Breast epithelium (tissue), 4 donors: ENCODE measurements around the gene KRT27. TPM values are rescaled to one million over a fixed set of nuclear protein-coding genes. Genes with fewer than 3 reads are reported as not detected.
A peak's percentile ranks its signal among the peaks of the same experiment; 100 is the strongest.

Source experiments
- DNase-seq, 2 donors: peaks; one replicate each; pipeline ENCODE4 v3.0.0-alpha.2; 2019; ENCODE audit warnings: low spot score in 2 of 2
- H3K27ac ChIP-seq, 2 donors: fragments of 200-600 bp; sonication (generic) in 1 of 2; one replicate each; pipeline ENCODE4 v1.5.1; 2016 to 2019; ENCODE audit warnings: mild to moderate bottlenecking in 1 of 2
- H3K27me3 ChIP-seq, 2 donors: fragments of 200-600 bp; sonication (generic) in 1 of 2; one replicate each; pipeline versions ENCODE4 v1.5.1 to v1.6.0; 2017 to 2019; ENCODE audit warnings: control low read depth in 1 of 2, mild to moderate bottlenecking in 1 of 2
- H3K36me3 ChIP-seq: fragments of 200-600 bp; one replicate; pipeline ENCODE4 v1.5.1; 2019
- H3K4me1 ChIP-seq, 2 donors: fragments of 200-600 bp; sonication (generic); one replicate each; pipeline ENCODE4 v1.5.1; 2016 to 2019; ENCODE audit warnings: control low read depth in 1 of 2
- H3K4me3 ChIP-seq, 3 donors: fragments of 200-600 bp; sonication (generic); 1 replicate in 2 of 3; 2 replicates in 1 of 3; pipeline ENCODE4 v1.5.1; 2016 to 2019; ENCODE audit warnings: mild to moderate bottlenecking in 3 of 3, moderate library complexity in 2 of 3
- H3K9me3 ChIP-seq, 2 donors: fragments of 200-600 bp; sonication (generic) in 1 of 2; one replicate each; pipeline ENCODE4 v1.5.1; 2016 to 2019; ENCODE audit warnings: control low read depth in 1 of 2
- CTCF ChIP-seq, 3 donors: fragments of 450-650 bp; IDR thresholded peaks; one replicate each; pipeline ENCODE4 v1.5.1; 2016 to 2017; ENCODE audit warnings: antibody characterized with exemption in 3 of 3, mild to moderate bottlenecking in 3 of 3, moderate library complexity in 3 of 3
- POLR2A ChIP-seq: fragments of 450-650 bp; IDR thresholded peaks from one replicate; pipeline ENCODE4 v1.6.1; 2016; ENCODE audit warnings: antibody characterized with exemption, mild to moderate bottlenecking, moderate library complexity
- POLR2AphosphoS5 ChIP-seq, 3 donors: sonication (generic); formaldehyde crosslinking; IDR thresholded peaks; one replicate each; pipeline ENCODE4 v1.6.1; 2017; ENCODE audit warnings: antibody characterized with exemption in 3 of 3
- intact Hi-C: fragments of 100-400 bp; cut with DNase I; formaldehyde crosslinking; loops from one replicate; pipeline ENCODE4 v1.15.1; 2023; ENCODE audit warnings: low total_unique reads
- total RNA-seq, 3 donors: library from RNA; depleted of rRNA; stranded (reverse); fragments of >200 nt; gene quantifications; one replicate each; pipeline ENCODE4 v1.1.0, GENCODE V29; 2016

The KRT27 gene
- total RNA-seq, 3 donors from 2014 or later = not detected

GRCh38 chr17:40791787-40792436, 9.6 kb upstream of the KRT27 start:
- no peaks in the 10 kb centered on the region for H3K36me3 ChIP-seq
- DNase-seq = no peak
- H3K27me3 ChIP-seq = no peaks in the 10 kb centered on the region
- TF ChIP-seq POLR2A (no peak), CTCF (IDR thresholded peaks at IDR 0.05) (peak; percentile 38 to 62 (median 62))
- no peak overlapping the region for H3K27ac ChIP-seq
- H3K4me1 ChIP-seq = no peaks in the 10 kb centered on the region
- no peak overlapping the region for H3K4me3 ChIP-seq
- intact Hi-C loops = no loop called here
- H3K9me3 ChIP-seq = no peaks in the 10 kb centered on the region

- Histone ChIP-seq H3K4me1 (no peaks in the 10 kb centered on the region), H3K27me3 (no peaks in the 10 kb centered on the region), H3K36me3 (no peaks in the 10 kb centered on the region), H3K9me3 (no peaks in the 10 kb centered on the region), H3K27ac (no peak overlapping the region), H3K4me3 (no peak overlapping the region)
- intact Hi-C loops = no loop called here
- DNase-seq = no peak
- no peak for TF ChIP-seq POLR2AphosphoS5 (IDR thresholded peaks at IDR 0.05)
- no peak for TF ChIP-seq CTCF (IDR thresholded peaks at IDR 0.05)
- TF ChIP-seq POLR2A = no peak
Observed at GRCh38 chr17:40791111-40791510, 8.8 kb upstream of the KRT27 start.

- no peak overlapping the region for H3K27ac ChIP-seq
- no peak for DNase-seq
- no peaks in the 10 kb centered on the region for H3K36me3 ChIP-seq
- peak overlapping the region in 2 of 3 donors; percentile 13 to 44 for H3K4me3 ChIP-seq
- no peaks in the 10 kb centered on the region for H3K9me3 ChIP-seq
- H3K27me3 ChIP-seq = peaks cover 0 to 25% of the 10 kb centered on the region in 2 donors
- no peaks in the 10 kb centered on the region for H3K4me1 ChIP-seq
- intact Hi-C loops = no loop called here
- no peak for TF ChIP-seq POLR2AphosphoS5 (IDR thresholded peaks at IDR 0.05)
- no peak for TF ChIP-seq CTCF (IDR thresholded peaks at IDR 0.05)
- TF ChIP-seq POLR2A = no peak
Observed at GRCh38 chr17:40779181-40779909, 3.0 kb downstream of the KRT27 start.

GRCh38 chr17:40778461-40778860, 3.9 kb downstream of the KRT27 start:
- H3K4me3 ChIP-seq = no peak overlapping the region
- TF ChIP-seq POLR2AphosphoS5 (IDR thresholded peaks at IDR 0.05) = no peak
- TF ChIP-seq POLR2A = no peak
- no peak for TF ChIP-seq CTCF (IDR thresholded peaks at IDR 0.05)
- intact Hi-C loops = no loop called here
- H3K4me1 ChIP-seq = no peaks in the 10 kb centered on the region
- H3K27me3 ChIP-seq = peaks cover 0 to 25% of the 10 kb centered on the region in 2 donors
- DNase-seq = no peak
- H3K27ac ChIP-seq = no peak overlapping the region
- no peaks in the 10 kb centered on the region for H3K9me3 ChIP-seq
- no peaks in the 10 kb centered on the region for H3K36me3 ChIP-seq

GRCh38 chr17:40777971-40778370, 4.4 kb downstream of the KRT27 start:
- Histone ChIP-seq H3K27ac (no peak overlapping the region), H3K4me3 (no peak overlapping the region), H3K9me3 (no peaks in the 10 kb centered on the region), H3K36me3 (no peaks in the 10 kb centered on the region), H3K27me3 (peaks cover 0 to 25% of the 10 kb centered on the region in 2 donors), H3K4me1 (no peaks in the 10 kb centered on the region)
- intact Hi-C loops = no loop called here
- TF ChIP-seq POLR2AphosphoS5 (IDR thresholded peaks at IDR 0.05) (no peak), CTCF (IDR thresholded peaks at IDR 0.05) (no peak), POLR2A (no peak)
- no peak for DNase-seq
